OCI-LY1 (cell line): ENCODE data around the gene LTO1.

Experiments
- H2AFZ ChIP-seq: fragments of 200-600 bp; sonication (generic), shearing (Covaris generic); 2 replicates; pipeline ENCODE4 v1.6.0; 2014; ENCODE audit warnings: antibody characterized with exemption, mild to moderate bottlenecking, low read length
- H3F3A ChIP-seq: fragments of 200-600 bp; sonication (generic), shearing (Covaris generic); 2 replicates; pipeline ENCODE4 v1.6.0; 2014; ENCODE audit warnings: mild to moderate bottlenecking, antibody characterized with exemption, low read length, moderate library complexity; ENCODE audit not compliant: insufficient read depth
- H3K27ac ChIP-seq: fragments of 200-600 bp; sonication (generic); 2 replicates; pipeline ENCODE4 v1.5.1; 2014; ENCODE audit warnings: low read length, mixed run types, mild to moderate bottlenecking, low read depth; ENCODE audit not compliant: poor library complexity, severe bottlenecking
- H3K27me3 ChIP-seq: fragments of 200-600 bp; sonication (generic); 2 replicates; pipeline ENCODE4 v1.6.0; 2014; ENCODE audit warnings: antibody characterized with exemption, mild to moderate bottlenecking, low read length, moderate library complexity; ENCODE audit not compliant: insufficient read depth
- H3K36me3 ChIP-seq: fragments of 200-600 bp; sonication (generic); 2 replicates; pipeline ENCODE4 v1.6.1; 2014; ENCODE audit warnings: mild to moderate bottlenecking, antibody characterized with exemption, low read length, moderate library complexity, mixed read lengths; ENCODE audit not compliant: insufficient read depth
- H3K4me1 ChIP-seq: fragments of 200-600 bp; sonication (generic); 2 replicates; pipeline ENCODE4 v1.5.1; 2014; ENCODE audit warnings: mild to moderate bottlenecking, low read length, moderate library complexity; ENCODE audit not compliant: insufficient read depth, severe bottlenecking
- H3K4me2 ChIP-seq: fragments of 200-600 bp; sonication (generic), shearing (Covaris generic); 2 replicates; pipeline ENCODE4 v1.6.1; 2014; ENCODE audit warnings: low read length
- H3K4me3 ChIP-seq: fragments of 200-600 bp; sonication (generic); 2 replicates; pipeline ENCODE4 v1.5.1; 2014; ENCODE audit warnings: low read length, low read depth, mild to moderate bottlenecking, mixed read lengths; ENCODE audit not compliant: poor library complexity, severe bottlenecking
- H3K79me2 ChIP-seq: fragments of 200-600 bp; shearing (Covaris generic); 2 replicates; pipeline ENCODE4 v1.6.1; 2016; ENCODE audit warnings: mixed run types, low read length, mixed read lengths; ENCODE audit not compliant: insufficient read depth
- H3K9ac ChIP-seq: fragments of 200-600 bp; sonication (generic), shearing (Covaris generic); 2 replicates; pipeline ENCODE4 v1.6.1; 2014; ENCODE audit warnings: mild to moderate bottlenecking, low read length, mixed read lengths
- H3K9me2 ChIP-seq: fragments of 200-600 bp; sonication (generic), shearing (Covaris generic); 2 replicates; pipeline ENCODE4 v1.6.1; 2014; ENCODE audit warnings: low read depth, mild to moderate bottlenecking, low read length, mixed read lengths
- H3K9me3 ChIP-seq: fragments of 200-600 bp; shearing (Covaris generic); 2 replicates; pipeline ENCODE4 v1.6.1; 2014; ENCODE audit warnings: low read length, mixed read lengths
- H4K20me1 ChIP-seq: fragments of 200-600 bp; sonication (generic), shearing (Covaris generic); 2 replicates; pipeline ENCODE4 v1.6.0; 2016; ENCODE audit warnings: mild to moderate bottlenecking, low read length; ENCODE audit not compliant: insufficient read depth
- EZH2 ChIP-seq: fragments of 200-600 bp; sonication (generic), shearing (Covaris generic); IDR thresholded peaks from 2 replicates; pipeline ENCODE4 v1.8.0; 2017; ENCODE audit warnings: borderline replicate concordance, mixed run types, mild to moderate bottlenecking, antibody characterized with exemption, low read length, moderate library complexity, mixed read lengths
- TF ChIP-seq, protein P1 (sequence below): fragments of 200-600 bp; sonication (generic), shearing (Covaris generic); IDR thresholded peaks from 2 replicates; pipeline ENCODE4 v1.5.1; 2017; ENCODE audit warnings: mild to moderate bottlenecking, antibody characterized with exemption, low read length, moderate library complexity, mixed read lengths

LTO1 gene

GRCh38 chr11:69674267-69674885, 777 bp downstream of the LTO1 start:
- no peak overlapping the region for H2AFZ ChIP-seq
- no peak for TF ChIP-seq EZH2
- TF ChIP-seq, protein P1, sequence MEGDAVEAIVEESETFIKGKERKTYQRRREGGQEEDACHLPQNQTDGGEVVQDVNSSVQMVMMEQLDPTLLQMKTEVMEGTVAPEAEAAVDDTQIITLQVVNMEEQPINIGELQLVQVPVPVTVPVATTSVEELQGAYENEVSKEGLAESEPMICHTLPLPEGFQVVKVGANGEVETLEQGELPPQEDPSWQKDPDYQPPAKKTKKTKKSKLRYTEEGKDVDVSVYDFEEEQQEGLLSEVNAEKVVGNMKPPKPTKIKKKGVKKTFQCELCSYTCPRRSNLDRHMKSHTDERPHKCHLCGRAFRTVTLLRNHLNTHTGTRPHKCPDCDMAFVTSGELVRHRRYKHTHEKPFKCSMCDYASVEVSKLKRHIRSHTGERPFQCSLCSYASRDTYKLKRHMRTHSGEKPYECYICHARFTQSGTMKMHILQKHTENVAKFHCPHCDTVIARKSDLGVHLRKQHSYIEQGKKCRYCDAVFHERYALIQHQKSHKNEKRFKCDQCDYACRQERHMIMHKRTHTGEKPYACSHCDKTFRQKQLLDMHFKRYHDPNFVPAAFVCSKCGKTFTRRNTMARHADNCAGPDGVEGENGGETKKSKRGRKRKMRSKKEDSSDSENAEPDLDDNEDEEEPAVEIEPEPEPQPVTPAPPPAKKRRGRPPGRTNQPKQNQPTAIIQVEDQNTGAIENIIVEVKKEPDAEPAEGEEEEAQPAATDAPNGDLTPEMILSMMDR, result no peak
- H3K4me2 ChIP-seq, result peak overlapping the region; percentile 89
- H3K9me2 ChIP-seq, result no peaks in the 10 kb centered on the region
- H3K79me2 ChIP-seq, result peaks cover 6% of the 10 kb centered on the region; the same call in 1 of the 2 replicates
- no peak overlapping the region for H3K27ac ChIP-seq
- H3K36me3 ChIP-seq, result peaks cover 9% of the 10 kb centered on the region
- peak overlapping the region; percentile 71 for H3K9ac ChIP-seq
- peaks cover 7% of the 10 kb centered on the region for H3K4me1 ChIP-seq
- peak overlapping the region; percentile 79 for H3K4me3 ChIP-seq
- H3K27me3 ChIP-seq, result no peaks in the 10 kb centered on the region
- H3F3A ChIP-seq, result no peaks in the 10 kb centered on the region
- no peaks in the 10 kb centered on the region for H4K20me1 ChIP-seq
- H3K9me3 ChIP-seq, result no peaks in the 10 kb centered on the region

DNA sequence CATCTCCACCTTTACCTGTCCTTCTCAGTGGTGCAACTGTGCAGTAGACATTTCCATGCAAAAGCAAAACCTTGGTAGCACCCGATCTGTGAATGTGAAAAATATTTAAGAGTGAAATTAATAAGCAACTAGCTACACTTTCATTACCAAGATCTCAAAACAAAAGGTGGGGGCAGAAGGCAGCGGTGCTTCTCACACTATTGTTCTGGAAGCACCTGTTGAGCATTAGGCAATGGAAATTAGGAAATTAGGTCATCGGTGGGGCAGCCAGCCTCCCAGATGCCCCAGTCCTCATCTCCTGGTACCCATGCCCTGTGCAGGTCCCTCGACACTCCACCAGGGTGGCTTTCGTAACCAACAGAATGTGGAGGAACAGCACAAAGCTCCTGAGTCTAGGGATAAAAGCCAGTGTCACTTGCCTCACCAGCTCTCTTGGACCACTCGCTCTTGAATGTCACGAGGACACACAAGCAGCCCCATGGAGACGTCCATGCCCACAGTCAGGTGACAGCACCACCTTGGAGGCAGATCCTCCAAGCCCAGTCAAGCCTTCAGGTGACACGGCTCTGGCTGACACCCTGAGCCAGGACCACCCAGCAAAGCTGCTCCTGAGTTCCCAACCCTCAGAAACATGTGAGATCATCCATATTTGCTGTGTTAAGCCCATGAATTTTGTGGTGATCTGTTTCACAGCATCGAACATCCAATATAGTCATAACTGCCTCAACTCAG, 3.3 kb downstream of the LTO1 start:
- no peak overlapping the region for H3K4me3 ChIP-seq
- H2AFZ ChIP-seq, result no peak overlapping the region
- H3K27ac ChIP-seq, result no peak overlapping the region
- peaks cover 9% of the 10 kb centered on the region for H3K36me3 ChIP-seq
- no peak overlapping the region for H3K4me2 ChIP-seq
- no peaks in the 10 kb centered on the region for H3K9me3 ChIP-seq
- no peaks in the 10 kb centered on the region for H3K9me2 ChIP-seq
- TF ChIP-seq EZH2, result no peak
- no peaks in the 10 kb centered on the region for H3F3A ChIP-seq
- no peak overlapping the region for H3K9ac ChIP-seq
- H4K20me1 ChIP-seq, result no peaks in the 10 kb centered on the region
- H3K27me3 ChIP-seq, result no peaks in the 10 kb centered on the region
- peaks cover 6% of the 10 kb centered on the region; the same call in 1 of the 2 replicates for H3K79me2 ChIP-seq
- peaks cover 7% of the 10 kb centered on the region for H3K4me1 ChIP-seq

- no peak overlapping the region for H2AFZ ChIP-seq
- H3K9me2 ChIP-seq, result no peaks in the 10 kb centered on the region
- TF ChIP-seq, protein P1, result peak; percentile 59
- TF ChIP-seq EZH2, result no peak
- peaks cover 6% of the 10 kb centered on the region; the same call in 1 of the 2 replicates for H3K79me2 ChIP-seq
- no peaks in the 10 kb centered on the region for H3F3A ChIP-seq
- H3K9me3 ChIP-seq, result no peaks in the 10 kb centered on the region
- H3K4me3 ChIP-seq, result no peak overlapping the region
- no peaks in the 10 kb centered on the region for H4K20me1 ChIP-seq
- no peak overlapping the region for H3K9ac ChIP-seq
- H3K4me2 ChIP-seq, result no peak overlapping the region
- H3K4me1 ChIP-seq, result peaks cover 7% of the 10 kb centered on the region
- H3K27me3 ChIP-seq, result no peaks in the 10 kb centered on the region
- peaks cover 9% of the 10 kb centered on the region for H3K36me3 ChIP-seq
- H3K27ac ChIP-seq, result no peak overlapping the region
Measured at GRCh38 chr11:69670158-69670845, 4.9 kb downstream of the LTO1 start.
